Measurements from ENCODE around the gene ANGEL2.

- TF ChIP-seq CHD1 (IDR thresholded peaks at IDR 0.05; ENCODE audit: low read depth, low read length) (no peak), CTCF (conservative IDR thresholded peaks at IDR 0.05; ENCODE audit: low read depth, low read length) (no peak), POLR2A (IDR thresholded peaks at IDR 0.05; ENCODE audit: low read depth, low read length) (no peak), ELK1 (IDR thresholded peaks at IDR 0.05; ENCODE audit: borderline replicate concordance, low read depth, low read length) (no peak), RFX5 (IDR thresholded peaks at IDR 0.05; ENCODE audit: low read depth, low read length) (no peak), RAD21 (IDR thresholded peaks at IDR 0.05; ENCODE audit: low read length) (no peak), MAFK (IDR thresholded peaks at IDR 0.05; ENCODE audit: low read depth, low read length) (no peak), RCOR1 (IDR thresholded peaks at IDR 0.05; ENCODE audit: insufficient replicate concordance, low read length) (no peak), FOS (IDR thresholded peaks at IDR 0.05; ENCODE audit: low read depth, low read length) (no peak), MAZ (IDR thresholded peaks at IDR 0.05; ENCODE audit: borderline replicate concordance, low read depth, low read length) (no peak), SMC3 (IDR thresholded peaks at IDR 0.05; ENCODE audit: low read depth, low read length) (no peak), CEBPB (IDR thresholded peaks at IDR 0.05; ENCODE audit: low read depth, low read length) (no peak)
Measured at GRCh38 chr1:212975111-212975918, 40.4 kb downstream of the ANGEL2 start.
